GM12864 (cell line): ENCODE data around the gene GRIN2C.
"Not testable (repeated sequence)": the region's sequence is repeated elsewhere in the genome, so short reads cannot be mapped to it uniquely, and the experiment has no call there.

ENCODE experiments used
- DNase-seq: peaks from one replicate; pipeline ENCODE4 v3.0.0-alpha.2; 2011; ENCODE audit warnings: low read depth
- H3K4me3 ChIP-seq: 2 replicates; pipeline ENCODE4 v1.5.1; 2011; ENCODE audit warnings: mild to moderate bottlenecking, low read depth, low read length, control low read depth
- TF ChIP-seq, protein P1 (sequence below): IDR thresholded peaks from 2 replicates; pipeline ENCODE4 v1.5.1; 2011; ENCODE audit warnings: low read depth, mild to moderate bottlenecking, moderate library complexity, low read length, control low read depth, inconsistent platforms; ENCODE audit errors: missing control alignments

GRIN2C gene

DNA sequence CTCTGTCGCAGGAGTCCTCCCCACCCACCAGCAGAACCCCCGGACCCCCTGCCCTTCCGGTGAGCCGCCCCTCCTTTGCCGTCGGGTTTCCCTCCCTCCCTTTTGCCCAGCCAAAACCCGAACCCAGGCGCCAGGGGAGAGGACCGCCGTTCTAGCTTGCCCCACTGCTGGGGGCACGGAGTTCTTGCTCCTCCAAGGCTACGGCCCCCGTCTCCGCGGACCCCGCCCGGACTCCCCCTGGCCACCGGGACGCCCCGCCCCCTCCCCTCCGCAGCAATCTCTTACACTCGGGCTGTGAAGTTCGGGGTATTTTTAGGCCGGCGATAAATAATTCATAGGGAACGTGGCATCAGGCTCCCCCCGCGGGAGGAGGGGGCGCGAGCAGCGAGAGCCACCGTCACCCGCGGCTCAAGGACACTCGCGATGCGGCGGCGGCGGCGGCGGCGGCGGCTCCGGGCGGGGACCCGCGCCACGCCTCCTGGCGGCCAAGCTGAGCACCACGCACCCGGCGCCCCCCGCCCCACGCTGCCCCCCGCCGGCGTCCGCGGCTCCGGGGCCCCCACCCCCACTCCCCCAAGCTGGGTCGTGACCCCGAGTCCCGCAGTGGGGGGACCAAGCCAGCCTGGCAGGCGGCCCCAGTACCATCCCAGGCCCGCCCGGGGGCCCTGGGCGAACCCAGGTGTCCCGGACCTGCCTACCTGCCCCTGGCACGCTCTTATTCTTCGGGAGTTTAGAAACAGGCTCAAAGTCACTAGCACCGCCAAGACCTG, at the start of gene GRIN2C:
TSS of gene GRIN2C (minus strand) at position 427 of the 770 bp plus-strand sequence. CDS start 4,793 bp downstream, outside the sequence.
- no peak within 1 kb of the TSS for H3K4me3 ChIP-seq
- TF ChIP-seq, protein P1, sequence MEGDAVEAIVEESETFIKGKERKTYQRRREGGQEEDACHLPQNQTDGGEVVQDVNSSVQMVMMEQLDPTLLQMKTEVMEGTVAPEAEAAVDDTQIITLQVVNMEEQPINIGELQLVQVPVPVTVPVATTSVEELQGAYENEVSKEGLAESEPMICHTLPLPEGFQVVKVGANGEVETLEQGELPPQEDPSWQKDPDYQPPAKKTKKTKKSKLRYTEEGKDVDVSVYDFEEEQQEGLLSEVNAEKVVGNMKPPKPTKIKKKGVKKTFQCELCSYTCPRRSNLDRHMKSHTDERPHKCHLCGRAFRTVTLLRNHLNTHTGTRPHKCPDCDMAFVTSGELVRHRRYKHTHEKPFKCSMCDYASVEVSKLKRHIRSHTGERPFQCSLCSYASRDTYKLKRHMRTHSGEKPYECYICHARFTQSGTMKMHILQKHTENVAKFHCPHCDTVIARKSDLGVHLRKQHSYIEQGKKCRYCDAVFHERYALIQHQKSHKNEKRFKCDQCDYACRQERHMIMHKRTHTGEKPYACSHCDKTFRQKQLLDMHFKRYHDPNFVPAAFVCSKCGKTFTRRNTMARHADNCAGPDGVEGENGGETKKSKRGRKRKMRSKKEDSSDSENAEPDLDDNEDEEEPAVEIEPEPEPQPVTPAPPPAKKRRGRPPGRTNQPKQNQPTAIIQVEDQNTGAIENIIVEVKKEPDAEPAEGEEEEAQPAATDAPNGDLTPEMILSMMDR, result peak; percentile 14
- DNase-seq, result no peak

DNA sequence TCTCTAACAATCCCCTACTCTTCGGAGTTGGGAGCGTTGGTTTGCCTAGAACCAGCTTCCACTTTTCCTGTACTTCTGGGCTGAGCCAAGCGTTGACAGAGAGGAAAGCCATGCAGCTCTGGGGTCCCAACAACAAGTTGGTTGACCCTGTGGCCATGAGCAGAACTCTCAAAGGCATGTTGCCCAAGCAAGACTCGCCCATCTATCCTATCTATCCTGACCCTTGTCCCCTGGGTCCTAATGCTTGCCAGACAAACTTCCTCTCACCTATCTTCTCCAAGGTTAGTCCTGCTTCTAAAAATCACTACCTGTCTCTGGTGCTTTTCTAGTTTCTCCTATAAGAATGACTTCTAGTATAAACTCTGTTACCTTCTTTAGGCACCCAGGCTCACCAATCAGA, 49.4 kb upstream of the GRIN2C start:
- not testable (repeated sequence) for H3K4me3 ChIP-seq, DNase-seq

DNA sequence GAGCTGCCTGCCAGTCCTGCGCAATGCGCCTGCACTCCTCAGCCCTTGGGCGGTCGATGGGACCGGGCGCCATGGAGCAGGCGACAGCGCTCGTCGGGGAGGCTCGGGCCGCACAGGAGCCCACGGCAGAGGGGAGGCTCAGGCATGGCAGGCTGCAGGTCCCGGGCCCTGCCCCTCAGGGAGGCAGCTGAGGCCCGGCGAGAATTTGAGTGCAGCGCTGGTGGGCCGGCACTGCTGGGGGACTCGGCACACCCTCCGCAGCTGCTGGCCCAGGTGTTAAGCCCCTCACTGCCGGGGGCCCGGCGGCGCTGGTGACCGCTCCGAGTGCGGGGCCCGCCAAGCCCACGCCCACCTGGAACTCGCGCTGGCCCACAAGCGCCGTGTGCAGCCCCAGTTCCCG, 47.3 kb upstream of the GRIN2C start:
- H3K4me3 ChIP-seq, result no peak overlapping the region
- TF ChIP-seq, protein P1, result no peak
- no peak for DNase-seq

DNA sequence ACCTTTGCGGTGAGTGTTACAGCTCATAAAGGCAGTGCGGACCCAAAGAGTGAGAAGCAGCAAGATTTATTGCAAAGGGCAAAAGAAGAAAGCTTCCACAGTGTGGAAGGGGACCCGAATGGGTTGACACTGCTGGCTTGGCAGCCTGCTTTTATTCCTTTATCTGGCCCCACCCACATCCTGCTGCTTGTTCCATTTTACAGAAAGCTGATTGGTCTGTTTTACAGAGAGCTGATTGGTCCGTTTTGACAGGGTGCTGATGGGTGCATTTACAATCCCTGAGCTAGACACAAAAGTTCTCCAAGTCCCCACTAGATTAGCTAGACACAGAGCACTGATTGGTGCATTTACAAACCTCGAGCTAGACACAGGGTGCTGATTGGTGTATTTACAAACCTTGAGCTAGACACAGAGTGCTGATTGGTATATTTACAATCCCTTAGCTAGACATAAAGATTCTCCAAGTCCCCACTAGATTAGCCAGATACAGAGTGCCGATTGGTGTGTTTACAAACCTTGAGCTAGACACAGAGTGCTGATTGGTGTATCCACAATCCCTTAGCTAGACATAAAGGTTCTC, 46.6 kb upstream of the GRIN2C start:
- not testable (repeated sequence) for H3K4me3 ChIP-seq, DNase-seq

DNA sequence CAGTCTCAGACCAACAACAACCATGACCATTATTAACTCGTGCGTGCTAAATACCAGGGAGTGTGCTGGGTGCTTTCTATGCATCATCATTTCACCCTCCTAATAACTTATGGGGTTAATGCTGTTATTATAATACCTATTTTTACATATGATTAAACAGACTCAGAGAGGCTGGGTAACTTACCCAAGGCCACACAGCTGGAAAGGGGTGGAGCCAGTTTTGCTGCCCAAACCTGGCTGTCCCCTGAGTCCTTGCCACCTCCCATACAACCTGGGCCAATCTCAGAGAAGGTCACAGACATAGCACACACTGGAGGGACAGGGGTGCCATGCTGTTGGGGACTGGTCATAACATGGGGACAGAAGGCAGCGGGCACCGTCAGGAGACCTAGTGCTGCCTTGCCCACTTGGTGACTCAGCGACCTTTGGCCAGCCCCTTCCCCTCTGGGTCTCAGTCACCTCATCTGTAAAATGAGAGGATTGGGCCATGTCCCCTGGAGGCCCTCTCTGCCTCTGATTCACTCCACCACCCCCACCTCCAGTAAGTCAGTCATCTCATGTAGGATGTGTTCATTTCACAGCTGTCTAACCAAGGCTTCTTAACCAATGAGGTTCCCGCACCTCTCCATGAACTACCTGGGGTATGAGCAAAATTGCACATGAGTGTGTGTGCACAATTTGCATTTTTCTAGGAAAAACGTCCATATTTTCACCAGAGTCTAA, 45.2 kb upstream of the GRIN2C start:
- DNase-seq, result no peak
- TF ChIP-seq, protein P1, result no peak
- no peak overlapping the region for H3K4me3 ChIP-seq

DNA sequence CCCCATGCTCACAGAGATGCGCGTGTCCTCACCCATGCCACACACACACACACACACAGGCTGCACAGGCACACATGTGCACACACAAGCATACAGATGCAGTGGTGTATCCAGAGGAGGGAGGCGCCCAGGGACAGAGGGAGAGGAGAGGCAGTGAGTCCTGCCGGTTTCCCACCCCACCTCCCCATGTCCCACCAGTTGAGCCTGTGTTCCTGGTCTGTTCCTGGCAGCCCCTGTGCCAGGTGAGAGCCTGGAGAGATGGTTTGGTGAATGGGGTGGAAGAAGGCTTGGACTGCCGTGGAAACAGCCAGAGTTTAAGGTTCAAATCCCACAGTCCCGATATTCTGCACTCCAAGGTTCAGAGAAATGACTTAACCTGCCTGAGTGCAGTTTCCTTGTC, 44.0 kb upstream of the GRIN2C start:
- no peak overlapping the region for H3K4me3 ChIP-seq
- DNase-seq, result no peak
- TF ChIP-seq, protein P1, result no peak

DNA sequence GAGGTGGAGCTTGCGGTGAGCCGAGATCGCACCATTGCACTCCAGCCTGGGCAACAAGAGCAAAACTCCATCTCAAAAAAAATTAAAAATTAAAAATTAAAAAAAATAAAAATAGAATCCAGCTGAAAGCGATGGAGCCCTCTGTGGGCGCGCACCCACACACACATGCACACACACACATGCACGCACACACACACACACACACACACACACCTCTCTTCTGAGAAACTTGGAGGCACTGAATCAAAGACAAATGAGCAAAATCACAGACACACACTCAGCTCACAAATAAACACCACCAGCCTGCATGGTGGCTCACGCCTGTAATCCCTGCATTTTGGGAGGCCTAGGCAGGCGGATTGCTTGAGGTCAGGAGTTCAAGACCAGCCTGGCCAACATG, 43.3 kb upstream of the GRIN2C start:
- TF ChIP-seq, protein P1, result no peak
- no peak overlapping the region for H3K4me3 ChIP-seq
- no peak for DNase-seq
